Activated gamma-delta T cell treated with anti-CD3 and anti-CD28 coated beads, Interleukin-2, amount 50 U/mL, for 16 hours (primary cell): ENCODE measurements around the gene CDC26.
"Not testable (repeated sequence)": the region's sequence is repeated elsewhere in the genome, so short reads cannot be mapped to it uniquely, and the experiment has no call there.

ENCODE experiments used
- DNase-seq: peaks from one replicate; pipeline ENCODE4 v3.0.0-alpha.2; 2020; ENCODE audit warnings: low read depth

The CDC26 gene

DNA sequence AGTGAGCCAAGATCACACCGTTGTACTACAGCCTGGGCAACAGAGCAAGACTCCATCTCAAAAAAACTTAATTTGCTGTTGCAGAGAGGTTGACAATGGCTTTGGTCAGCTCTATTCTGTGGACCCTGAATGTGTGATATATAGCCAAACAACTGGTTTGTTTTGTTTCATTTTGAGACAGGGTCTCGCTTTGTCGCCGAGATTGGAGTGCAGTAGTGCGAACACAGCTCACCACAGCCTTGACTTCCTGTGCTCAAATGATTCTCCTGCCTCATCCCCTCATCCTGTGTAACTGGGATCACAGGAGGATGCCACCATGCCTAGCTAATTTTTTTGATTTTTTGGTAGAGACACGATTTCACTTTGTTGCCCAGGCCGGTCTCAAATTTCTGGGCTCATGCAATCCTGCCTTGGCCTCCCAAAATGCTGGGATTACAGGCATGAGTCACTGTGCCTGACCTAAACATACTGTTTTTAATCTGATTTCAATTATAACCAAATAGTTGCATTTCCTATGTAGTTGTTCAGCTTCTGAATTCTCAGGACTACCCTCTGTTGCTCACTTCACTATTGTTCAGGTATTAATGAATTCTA, 18.0 kb upstream of the CDC26 start:
- DNase-seq: no peak

GRCh38 chr9:113290052-113290607, 14.8 kb upstream of the CDC26 start:
- no peak for DNase-seq

GRCh38 chr9:113289091-113289490, 13.7 kb upstream of the CDC26 start:
- DNase-seq: no peak

- DNase-seq: no peak
These were observed 6.0 kb upstream of the CDC26 start for GRCh38 chr9:113281356-113281755.

- DNase-seq: no peak
These were observed 3.5 kb upstream of the CDC26 start for GRCh38 chr9:113278840-113279239.

GRCh38 chr9:113274474-113275156, 757 bp downstream of the CDC26 start:
- DNase-seq: no peak

GRCh38 chr9:113269871-113270270, 5.5 kb downstream of the CDC26 start:
- no peak for DNase-seq

- no peak for DNase-seq
These were observed 6.0 kb downstream of the CDC26 start for GRCh38 chr9:113269355-113269754.

DNA sequence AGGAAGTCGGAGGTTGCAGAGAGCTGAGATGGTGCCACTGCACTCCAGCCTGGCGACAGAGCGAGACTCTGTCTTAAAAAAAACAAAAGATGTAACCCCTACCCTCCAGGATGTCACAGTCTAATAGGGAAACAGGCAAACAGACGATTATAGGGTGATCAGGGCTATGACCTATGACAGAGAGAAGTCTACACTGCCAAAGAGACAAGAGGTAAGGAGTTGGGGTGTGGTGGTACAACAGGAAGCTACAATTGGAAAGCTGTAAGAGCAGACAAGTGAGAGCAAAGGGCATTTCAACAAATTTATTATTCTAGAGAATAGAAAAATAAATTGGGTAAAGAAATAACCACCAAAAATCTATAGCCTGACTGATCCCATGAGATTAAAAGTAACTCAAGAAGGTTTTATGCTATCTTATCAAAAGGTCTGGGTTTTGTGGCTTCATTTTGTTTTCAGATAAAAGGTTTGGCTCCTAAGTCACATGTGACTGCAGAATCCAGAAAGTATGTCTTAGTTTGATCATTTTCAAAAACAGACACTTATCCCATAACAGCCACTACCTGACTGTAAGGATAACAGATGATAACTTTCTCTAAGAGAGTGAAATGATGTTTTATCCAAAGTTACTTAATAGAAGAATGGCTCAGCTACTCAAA, 7.3 kb downstream of the CDC26 start:
- DNase-seq: no peak

DNA sequence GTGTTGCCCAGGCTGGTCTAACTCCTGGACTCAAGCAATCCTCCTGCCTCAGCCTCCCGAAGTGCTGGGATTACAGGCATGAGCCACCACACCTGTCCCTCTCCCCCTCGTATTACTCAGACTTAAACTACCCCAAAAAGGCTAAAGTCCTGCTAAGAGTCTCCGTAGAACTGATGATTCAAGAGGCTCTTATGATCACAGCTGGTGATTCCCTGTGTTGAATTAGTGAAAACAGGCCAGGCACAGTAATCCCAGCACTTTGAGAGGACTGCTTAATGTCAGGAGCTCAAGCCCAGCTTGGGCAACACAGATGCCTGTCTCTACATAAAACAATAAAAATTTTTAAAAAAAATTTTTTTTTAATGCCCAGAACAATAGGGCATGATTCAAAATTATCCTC, 9.2 kb downstream of the CDC26 start:
- DNase-seq: no peak

- DNase-seq: no peak
These were observed 13.3 kb downstream of the CDC26 start for GRCh38 chr9:113261917-113262671.

DNA sequence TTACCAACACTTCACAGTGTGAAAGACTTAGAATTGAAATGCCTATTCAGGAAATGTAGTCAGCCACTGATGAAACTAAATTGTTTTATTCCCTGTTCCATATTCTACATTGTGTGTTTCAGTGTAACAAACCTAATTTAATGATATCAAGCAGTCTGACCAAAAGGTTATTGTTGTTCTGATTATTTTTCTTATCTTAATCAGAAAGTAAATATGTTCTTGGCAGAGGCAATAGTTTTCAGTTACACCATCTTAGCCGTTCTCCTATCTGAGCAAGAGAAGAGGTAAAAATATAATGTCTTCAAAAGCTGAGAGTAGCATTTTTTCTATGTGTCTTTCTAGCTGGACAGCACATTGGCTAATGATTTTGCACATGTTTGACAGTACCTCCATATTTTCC, 17.1 kb downstream of the CDC26 start:
- DNase-seq: no peak

DNA sequence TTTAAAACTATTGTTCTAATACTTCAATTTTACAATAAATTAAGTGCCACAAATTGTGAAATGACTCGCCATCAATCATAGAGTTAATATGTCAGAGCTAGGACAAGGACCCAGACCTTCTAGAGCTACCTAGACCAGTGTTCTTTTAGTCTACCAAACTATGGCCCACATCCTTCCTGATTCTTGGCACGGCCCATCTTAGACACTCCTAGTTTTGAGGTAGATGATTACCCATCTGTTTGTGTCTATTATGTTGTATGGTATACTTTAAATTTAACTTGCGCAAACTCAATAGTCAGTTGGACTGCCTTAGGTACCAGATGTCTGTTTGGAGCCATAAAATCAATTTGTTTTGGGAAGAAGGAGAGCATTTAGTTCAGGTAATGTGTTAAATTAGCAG, 17.5 kb downstream of the CDC26 start:
- no peak for DNase-seq

DNA sequence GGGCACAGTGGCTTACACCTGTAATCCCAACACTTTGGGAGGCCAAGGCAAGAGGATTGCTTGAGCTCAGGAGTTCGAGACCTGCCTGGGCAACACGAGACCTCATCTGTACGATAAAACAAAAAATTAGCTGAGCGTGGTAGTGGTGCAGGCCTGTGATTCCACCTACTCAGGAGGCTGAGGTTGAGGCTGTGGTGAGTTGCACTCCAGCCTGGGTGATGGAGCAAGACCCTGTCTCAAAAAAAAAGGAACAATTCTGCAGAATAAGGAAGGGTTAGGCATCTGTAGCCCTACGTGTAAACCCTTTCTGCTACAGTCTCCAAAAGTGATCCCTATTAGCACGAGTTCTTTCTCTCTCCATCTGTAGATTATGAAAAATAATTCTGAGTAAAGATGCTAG, 19.9 kb downstream of the CDC26 start:
- DNase-seq: no peak

GRCh38 chr9:113254991-113255390, 20.4 kb downstream of the CDC26 start:
- no peak for DNase-seq

- no peak for DNase-seq
These were observed 24.6 kb downstream of the CDC26 start for GRCh38 chr9:113250807-113251206.

- not testable (repeated sequence) for DNase-seq
These were observed 25.7 kb downstream of the CDC26 start for GRCh38 chr9:113249661-113250060.

GRCh38 chr9:113247640-113248039, 27.7 kb downstream of the CDC26 start:
- DNase-seq: no peak

- no peak for DNase-seq
These were observed 28.4 kb downstream of the CDC26 start for GRCh38 chr9:113246928-113247327.

DNA sequence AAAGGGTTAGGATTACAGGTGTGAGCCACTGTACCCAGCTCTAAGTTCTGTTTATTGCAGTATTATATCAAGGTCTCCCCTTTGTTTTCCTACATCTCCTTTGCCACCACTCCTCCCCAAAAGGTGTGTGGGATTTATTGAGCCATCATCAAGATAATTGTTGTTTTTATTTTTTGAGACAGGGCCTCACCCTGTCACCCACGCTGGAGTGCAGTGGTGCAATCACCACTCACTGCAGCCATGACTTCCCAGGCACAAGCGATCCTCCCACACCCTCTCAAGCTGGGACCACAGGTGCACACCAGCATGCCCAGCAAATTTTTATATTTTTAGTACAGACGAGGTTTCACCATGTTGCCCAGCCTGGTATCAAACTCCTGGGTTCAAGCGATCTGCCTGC, 29.5 kb downstream of the CDC26 start:
- DNase-seq: no peak

GRCh38 chr9:113244556-113244955, 30.8 kb downstream of the CDC26 start:
- no peak for DNase-seq

DNA sequence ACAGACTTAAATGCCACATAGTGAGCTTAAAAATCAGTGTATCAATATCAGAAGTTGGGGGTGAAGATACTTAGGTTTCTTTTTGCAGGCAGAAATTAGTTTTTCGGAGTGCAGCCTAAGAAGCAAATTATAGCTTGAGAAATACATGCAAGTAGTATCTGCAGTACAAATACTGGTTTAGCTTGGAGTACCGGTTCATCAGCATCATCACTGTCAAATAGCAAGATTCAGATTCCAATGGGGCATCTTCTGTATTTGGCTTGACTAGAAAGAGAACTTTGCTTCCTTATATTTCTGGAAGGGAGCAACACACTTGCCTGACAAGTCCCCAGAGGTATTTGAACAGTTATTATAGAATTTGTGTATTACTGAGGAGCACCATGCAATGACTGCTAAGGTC, 34.2 kb downstream of the CDC26 start:
- DNase-seq: no peak

DNA sequence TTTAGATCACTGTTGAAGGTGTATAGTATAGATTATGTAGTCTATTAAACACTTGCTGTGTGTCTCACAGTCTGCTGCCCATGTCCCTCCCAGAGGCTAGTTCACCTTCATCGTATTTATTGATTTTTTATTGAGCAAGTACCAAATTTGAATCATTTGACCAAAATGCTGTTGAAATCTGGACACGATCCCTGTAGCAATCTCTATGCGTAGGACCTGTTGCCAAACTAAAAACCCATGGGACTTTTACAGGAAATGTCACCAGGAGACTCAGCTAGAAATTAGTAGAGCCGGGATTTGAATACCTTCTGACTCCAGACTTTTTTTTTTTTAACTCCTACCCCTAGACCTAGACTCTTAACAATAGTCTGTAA, 36.5 kb downstream of the CDC26 start:
- DNase-seq: no peak
